ENCODE data around the gene MPIG6B.

The MPIG6B gene

GRCh38 chr6:31697555-31697954 is 25.6 kb upstream of the MPIG6B start:
- no peak for TF ChIP-seq CTCF (IDR thresholded peaks at IDR 0.05; ENCODE audit: control extremely low read depth, extremely low read depth, low read depth, missing control alignments)
- ChIA-PET POLR2A (interaction anchor here (0.9 kb wide), 1 partner anchor 33 kb away, joined by 3 read pairs; the partner anchor contains the start of gene GPANK1), CTCF (interaction anchor here (0.8 to 2.1 kb wide), 2 partner anchors 8 to 192 kb away, joined by 3 to 7 read pairs; no protein-coding TSS in a partner anchor)
- no peak for DNase-seq (ENCODE audit: extremely low spot score)

- CTCF ChIA-PET = interaction anchor here (1.6 kb wide), 1 partner anchor 69 kb away, joined by 5 read pairs; no protein-coding TSS in a partner anchor
- POLR2A ChIA-PET = interaction anchor here (0.6 kb wide), 1 partner anchor 126 kb away, joined by 3 read pairs; no protein-coding TSS in a partner anchor
- no peak for DNase-seq (ENCODE audit: extremely low spot score)
- TF ChIP-seq CTCF (IDR thresholded peaks at IDR 0.05; ENCODE audit: control extremely low read depth, extremely low read depth, low read depth, missing control alignments) = no peak
Measured at GRCh38 chr6:31700740-31701401, 22.3 kb upstream of the MPIG6B start.

GRCh38 chr6:31701666-31702404 is 21.3 kb upstream of the MPIG6B start:
- TF ChIP-seq CTCF (IDR thresholded peaks at IDR 0.05; ENCODE audit: control extremely low read depth, extremely low read depth, low read depth, missing control alignments) = no peak
- CTCF ChIA-PET = interaction anchor here (1.3 to 1.8 kb wide), 4 partner anchors 9 to 28 kb away, joined by 4 to 6 read pairs (median 4); no protein-coding TSS in a partner anchor
- POLR2A ChIA-PET = interaction anchor here (0.6 kb wide), 1 partner anchor 127 kb away, joined by 3 read pairs; no protein-coding TSS in a partner anchor
- DNase-seq (ENCODE audit: extremely low spot score) = no peak

- CTCF ChIA-PET = interaction anchor here (0.9 to 1.8 kb wide), 9 partner anchors 9 to 124 kb away, joined by 3 to 6 read pairs (median 4); partner anchors contain the start of genes LSM2 and LY6G5C
- DNase-seq (ENCODE audit: extremely low spot score) = peak; percentile 35
- POLR2A ChIA-PET = interaction anchor here (0.6 to 1.3 kb wide), 4 partner anchors 8 to 138 kb away, joined by 3 to 7 read pairs (median 5); partner anchors contain the start of gene GPANK1
- TF ChIP-seq CTCF (IDR thresholded peaks at IDR 0.05; ENCODE audit: control extremely low read depth, extremely low read depth, low read depth, missing control alignments) = no peak
Measured at GRCh38 chr6:31702405-31702818, 20.8 kb upstream of the MPIG6B start.

- peak; percentile 99 for DNase-seq (ENCODE audit: extremely low spot score)
- no peak for TF ChIP-seq CTCF (IDR thresholded peaks at IDR 0.05; ENCODE audit: control extremely low read depth, extremely low read depth, low read depth, missing control alignments)
- ChIA-PET CTCF (interaction anchor here (0.9 to 1.8 kb wide), 12 partner anchors 10 to 127 kb away, joined by 3 to 6 read pairs (median 4); partner anchors contain the start of genes LSM2, LY6G5C and VARS1), POLR2A (interaction anchor here (0.5 to 1.3 kb wide), 6 partner anchors 8 to 195 kb away, joined by 3 to 7 read pairs (median 5); partner anchors contain the start of gene GPANK1)
Measured at GRCh38 chr6:31702819-31703716, 20.1 kb upstream of the MPIG6B start, which contains the start of gene ABHD16A. Gene ABHD16A (minus strand): TSS chr6:31703324. CDS start chr6:31703281, 43 bp downstream.
